Endothelial cell of umbilical vein (primary cell): ENCODE measurements around the gene GTPBP3. TPM values are rescaled to one million over a fixed set of nuclear protein-coding genes. Genes with fewer than 3 reads are reported as not detected.
A peak's percentile ranks its signal among the peaks of the same experiment; 100 is the strongest.

Experiments used
- BruUV-seq: library from RNA; stranded (reverse); fragments of 400-500 nt; replicated peaks from 2 replicates; lab custom pipeline; 2021; lab: Mats Ljungman, UMichigan
- CTCF ChIA-PET: fragments of 300-600, 350-600 bp; sonication (Branson Sonifier 250); formaldehyde crosslinking; loops from one replicate; lab custom pipeline; 2021; ENCODE audit warnings: antibody characterized with exemption, inconsistent platforms; lab: Charles Lee
- POLR2A ChIA-PET: fragments of 300-600, 350-600 bp; sonication (Branson Sonifier 250); formaldehyde crosslinking; loops from one replicate; lab custom pipeline; 2021; ENCODE audit warnings: antibody characterized with exemption, inconsistent platforms; lab: Charles Lee
- DNase-seq: peaks from one replicate; pipeline ENCODE4 v3.0.0-alpha.2; 2011; ENCODE audit warnings: low read depth, low spot score
- FAIRE-seq: peaks from 2 replicates; lab custom pipeline; 2011; peaks lifted over from hg19 to GRCh38; lab: Jason Lieb, UNC
- H2AFZ ChIP-seq: 2 replicates; pipeline ENCODE4 v1.6.0; 2012; ENCODE audit warnings: low read depth, low read length, control low read depth, inconsistent platforms
- H3K27ac ChIP-seq: 2 replicates; pipeline ENCODE4 v1.5.1; 2011; ENCODE audit warnings: low read depth, mild to moderate bottlenecking, control low read depth, low read length, moderate library complexity; ENCODE audit not compliant: insufficient read depth
- H3K27me3 ChIP-seq, 2 experiments: 2 replicates each; pipeline versions ENCODE4 v1.6.0 to v1.6.1; 2011; ENCODE audit warnings: low read length in 2 of 2, mixed read lengths in 1 of 2; ENCODE audit not compliant: control insufficient read depth in 2 of 2, insufficient read depth in 2 of 2
- H3K36me3 ChIP-seq, 2 experiments: 2 replicates in 1 of 2; 3 replicates in 1 of 2; pipeline ENCODE4 v1.5.1; 2011; ENCODE audit warnings: low read length in 2 of 2, mild to moderate bottlenecking in 1 of 2, moderate library complexity in 1 of 2; ENCODE audit not compliant: control insufficient read depth in 2 of 2, insufficient read depth in 2 of 2; ENCODE audit errors: extremely low read depth in 1 of 2
- H3K4me1 ChIP-seq: 3 replicates; pipeline ENCODE4 v1.5.1; 2011; ENCODE audit warnings: mild to moderate bottlenecking, low read length; ENCODE audit not compliant: control insufficient read depth, insufficient read depth; ENCODE audit errors: extremely low read depth
- H3K4me2 ChIP-seq: 2 replicates; pipeline ENCODE4 v1.6.1; 2011; ENCODE audit warnings: low read length, control low read depth, mixed read lengths; ENCODE audit not compliant: insufficient read depth
- H3K4me3 ChIP-seq, 3 experiments: fragments of 200-600 bp in 1 of 3; sonication (generic), shearing (Covaris generic) in 1 of 3; replicated peaks in 1 of 3; 2 replicates each; pipeline ENCODE4 v1.5.1; 2011 to 2016; ENCODE audit warnings: control low read depth in 3 of 3, low read length in 3 of 3, mild to moderate bottlenecking in 2 of 3, inconsistent platforms in 1 of 3, low read depth in 1 of 3, moderate library complexity in 1 of 3; ENCODE audit not compliant: insufficient read depth in 1 of 3
- H3K79me2 ChIP-seq: 2 replicates; pipeline ENCODE4 v1.6.0; 2012; ENCODE audit warnings: low read length, inconsistent platforms; ENCODE audit not compliant: control insufficient read depth, insufficient read depth
- H3K9ac ChIP-seq: replicated peaks from 2 replicates; pipeline ENCODE3; 2011; ENCODE audit warnings: low read length, control low read depth; ENCODE audit not compliant: insufficient read depth; ENCODE audit errors: extremely low read depth
- H3K9me1 ChIP-seq: replicated peaks from 3 replicates; pipeline ENCODE4 v1.6.0; 2011; ENCODE audit warnings: mild to moderate bottlenecking, low read length; ENCODE audit not compliant: control insufficient read depth, insufficient read depth; ENCODE audit errors: extremely low read depth
- H3K9me3 ChIP-seq: replicated peaks from 2 replicates; pipeline ENCODE4 v1.5.1; 2012; ENCODE audit warnings: low read length, inconsistent platforms; ENCODE audit not compliant: control insufficient read depth, insufficient read depth
- H4K20me1 ChIP-seq: replicated peaks from 2 replicates; pipeline ENCODE3; 2011; ENCODE audit warnings: mild to moderate bottlenecking, low read length; ENCODE audit not compliant: control insufficient read depth, insufficient read depth; ENCODE audit errors: extremely low read depth
- EZH2 ChIP-seq: IDR thresholded peaks from 2 replicates; pipeline ENCODE4 v1.6.1; 2012; ENCODE audit warnings: borderline replicate concordance, low read depth, mild to moderate bottlenecking, moderate library complexity, low read length, inconsistent platforms; ENCODE audit not compliant: severe bottlenecking
- FOS ChIP-seq: IDR thresholded peaks from 2 replicates; pipeline ENCODE4 v1.6.1; 2011; ENCODE audit warnings: mild to moderate bottlenecking, low read length, moderate library complexity, borderline replicate concordance; ENCODE audit not compliant: insufficient read depth
- JUN ChIP-seq: IDR thresholded peaks from 2 replicates; pipeline ENCODE4 v1.6.1; 2011; ENCODE audit warnings: borderline replicate concordance, low read depth; ENCODE audit not compliant: insufficient read length, insufficient read depth
- MYC ChIP-seq: IDR thresholded peaks from one replicate; pipeline ENCODE4 v1.6.1; 2011; ENCODE audit warnings: mild to moderate bottlenecking, low read depth, low read length
- POLR2A ChIP-seq: IDR thresholded peaks from 2 replicates; pipeline ENCODE4 v1.6.1; 2012; ENCODE audit warnings: low read depth, mild to moderate bottlenecking, control low read depth, low read length
- POLR2AphosphoS5 ChIP-seq: IDR thresholded peaks from 2 replicates; pipeline ENCODE4 v1.6.1; 2012; ENCODE audit warnings: low read depth, mild to moderate bottlenecking, control low read depth, low read length, moderate library complexity; ENCODE audit not compliant: insufficient read depth
- dilution Hi-C: fragments of 300-500 bp; cut with MboI; formaldehyde crosslinking; loops from one replicate; pipeline ENCODE4 v1.15.0; 2019; ENCODE audit warnings: low sequenced_read_pairs; ENCODE audit not compliant: extremely low pct_ligation_motif_present
- intact Hi-C: fragments of 100-400 bp; cut with micrococcal nuclease; formaldehyde crosslinking; loops from one replicate; pipeline ENCODE4 v1.10.0; 2022
- polyA plus RNA-seq, 4 experiments: library from polyadenylated mRNA; depleted of rRNA in 3 of 4; stranded (reverse) in 3 of 4; unstranded in 1 of 4; fragments of >200 nt; gene quantifications; 2 replicates each; pipeline versions ENCODE4 v1.2.1 to v1.2.3, GENCODE V29; 2011 to 2012; ENCODE audit warnings: missing spikeins in 1 of 4
- total RNA-seq: library from RNA; stranded (reverse); gene quantifications from 2 replicates; pipeline ENCODE4 v1.2.3, GENCODE V29; 2021
- TF ChIP-seq, protein P1 (sequence below), 2 donors: IDR thresholded peaks; 1 replicate in 1 of 2; 2 replicates in 1 of 2; pipeline ENCODE4 v1.5.1; 2011; ENCODE audit warnings: low read length in 2 of 2, mild to moderate bottlenecking in 2 of 2, moderate library complexity in 2 of 2, control low read depth in 1 of 2, inconsistent platforms in 1 of 2, low read depth in 1 of 2; ENCODE audit not compliant: insufficient read depth in 1 of 2; ENCODE audit errors: extremely low read depth in 1 of 2
- TF ChIP-seq, protein P2 (sequence below): IDR thresholded peaks from 2 replicates; pipeline ENCODE4 v1.6.1; 2011; ENCODE audit not compliant: insufficient read depth, insufficient read length

GTPBP3 gene
- total and polyA plus RNA-seq, 2 donors (not counting 3 experiments of a cell fraction or from before 2014, with no cell fraction given): 12.7 to 34.7 TPM

DNA sequence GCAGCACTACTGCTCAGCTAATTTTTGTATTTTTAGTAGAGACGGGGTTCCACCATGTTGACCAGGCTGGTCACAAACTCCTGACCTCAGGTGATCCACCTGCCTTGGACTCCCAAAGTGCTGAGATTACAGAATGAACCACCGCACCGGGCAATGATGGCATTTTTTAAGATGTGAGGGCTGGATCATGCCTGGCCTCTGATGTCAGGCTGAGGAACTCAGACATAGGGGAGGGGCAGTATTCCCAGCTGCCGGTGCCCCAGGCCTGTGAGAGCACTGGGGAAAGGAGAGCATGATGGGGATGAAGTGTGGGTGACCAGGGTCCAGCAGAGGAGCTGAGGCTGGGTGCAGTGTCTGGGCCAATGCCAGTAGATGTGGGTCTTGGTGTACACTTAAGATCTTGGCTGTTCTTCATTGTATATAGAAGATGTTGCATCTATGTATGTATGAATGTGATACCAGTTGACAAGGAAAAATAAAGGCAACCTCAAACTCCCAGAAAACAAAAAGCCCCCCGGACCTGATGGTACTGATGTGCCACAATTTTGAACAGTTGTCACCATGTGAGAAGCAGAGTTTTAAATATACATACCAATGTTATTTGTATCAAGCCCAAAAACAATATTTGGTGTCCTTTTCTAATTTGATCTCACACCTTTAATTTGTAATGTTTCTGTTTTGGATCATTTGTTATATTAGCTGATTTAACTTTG lies 43.2 kb downstream of the GTPBP3 start:
- DNase-seq: no peak
- Histone ChIP-seq H4K20me1 (no peaks in the 10 kb centered on the region), H3K27me3 (no peaks in the 10 kb centered on the region), H3K79me2 (no peaks in the 10 kb centered on the region), H2AFZ (no peak overlapping the region), H3K4me2 (no peak overlapping the region), H3K9me3 (no peaks in the 10 kb centered on the region), H3K9ac (no peak overlapping the region), H3K27ac (no peak overlapping the region), H3K4me1 (peaks cover 39% of the 10 kb centered on the region), H3K4me3 (no peak overlapping the region), H3K9me1 (no peaks in the 10 kb centered on the region), H3K36me3 (no peaks in the 10 kb centered on the region)
- TF ChIP-seq JUN: no peak
- TF ChIP-seq POLR2AphosphoS5: no peak
- TF ChIP-seq FOS: no peak
- no peak for TF ChIP-seq POLR2A
- TF ChIP-seq, protein P1, sequence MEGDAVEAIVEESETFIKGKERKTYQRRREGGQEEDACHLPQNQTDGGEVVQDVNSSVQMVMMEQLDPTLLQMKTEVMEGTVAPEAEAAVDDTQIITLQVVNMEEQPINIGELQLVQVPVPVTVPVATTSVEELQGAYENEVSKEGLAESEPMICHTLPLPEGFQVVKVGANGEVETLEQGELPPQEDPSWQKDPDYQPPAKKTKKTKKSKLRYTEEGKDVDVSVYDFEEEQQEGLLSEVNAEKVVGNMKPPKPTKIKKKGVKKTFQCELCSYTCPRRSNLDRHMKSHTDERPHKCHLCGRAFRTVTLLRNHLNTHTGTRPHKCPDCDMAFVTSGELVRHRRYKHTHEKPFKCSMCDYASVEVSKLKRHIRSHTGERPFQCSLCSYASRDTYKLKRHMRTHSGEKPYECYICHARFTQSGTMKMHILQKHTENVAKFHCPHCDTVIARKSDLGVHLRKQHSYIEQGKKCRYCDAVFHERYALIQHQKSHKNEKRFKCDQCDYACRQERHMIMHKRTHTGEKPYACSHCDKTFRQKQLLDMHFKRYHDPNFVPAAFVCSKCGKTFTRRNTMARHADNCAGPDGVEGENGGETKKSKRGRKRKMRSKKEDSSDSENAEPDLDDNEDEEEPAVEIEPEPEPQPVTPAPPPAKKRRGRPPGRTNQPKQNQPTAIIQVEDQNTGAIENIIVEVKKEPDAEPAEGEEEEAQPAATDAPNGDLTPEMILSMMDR (IDR thresholded peaks at IDR 0.05; ENCODE audit: extremely low read depth in 1 of 2, insufficient read depth in 1 of 2, low read depth in 1 of 2, low read length in 2 of 2): no peak
- TF ChIP-seq MYC: no peak
- no peak for TF ChIP-seq EZH2
- TF ChIP-seq, protein P2, sequence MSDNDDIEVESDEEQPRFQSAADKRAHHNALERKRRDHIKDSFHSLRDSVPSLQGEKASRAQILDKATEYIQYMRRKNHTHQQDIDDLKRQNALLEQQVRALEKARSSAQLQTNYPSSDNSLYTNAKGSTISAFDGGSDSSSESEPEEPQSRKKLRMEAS: no peak
- ChIA-PET POLR2A (no interaction called here), CTCF (interaction anchor here (1.0 to 1.4 kb wide), 3 partner anchors 10 to 37 kb away, joined by 3 to 5 read pairs (median 4); no protein-coding TSS in a partner anchor)
- dilution Hi-C loops (no loop called here), intact Hi-C loops (no loop called here)
- BruUV-seq: no TSS peak
- peak; percentile 8 for FAIRE-seq
